PC-9 (cell line): ENCODE results near the gene ANKRD34B.

Source experiments
- EZH2 ChIP-seq: fragments of 200-600 bp; sonication (generic); IDR thresholded peaks from 2 replicates; pipeline ENCODE4 v1.8.0; 2017; ENCODE audit warnings: antibody characterized with exemption, low read depth
- TF ChIP-seq, protein P1 (sequence below): fragments of 200-600 bp; sonication (generic); conservative IDR thresholded peaks from 2 replicates; pipeline ENCODE4 v1.6.1; 2017; ENCODE audit warnings: mixed run types, antibody characterized with exemption, mild to moderate bottlenecking, moderate library complexity

DNA sequence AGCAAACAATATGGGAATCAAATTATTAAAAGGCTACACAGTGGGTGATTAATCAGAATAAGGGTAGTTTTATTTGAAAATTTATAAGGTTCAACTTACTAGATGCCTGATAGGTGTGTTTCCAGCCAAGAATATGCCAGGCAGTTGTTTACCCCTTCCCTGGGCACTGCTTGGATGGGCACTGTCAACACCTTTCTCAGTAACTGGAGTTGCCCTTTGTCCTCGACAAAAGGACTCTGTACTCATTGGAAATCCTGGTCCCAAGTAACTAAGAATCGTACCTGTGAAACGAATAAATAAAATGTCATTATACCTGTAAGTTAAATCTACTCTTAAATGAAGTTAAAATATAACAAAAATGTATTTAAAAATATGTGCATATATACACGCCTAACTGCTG lies 15.0 kb downstream of the ANKRD34B start:
- TF ChIP-seq, protein P1, sequence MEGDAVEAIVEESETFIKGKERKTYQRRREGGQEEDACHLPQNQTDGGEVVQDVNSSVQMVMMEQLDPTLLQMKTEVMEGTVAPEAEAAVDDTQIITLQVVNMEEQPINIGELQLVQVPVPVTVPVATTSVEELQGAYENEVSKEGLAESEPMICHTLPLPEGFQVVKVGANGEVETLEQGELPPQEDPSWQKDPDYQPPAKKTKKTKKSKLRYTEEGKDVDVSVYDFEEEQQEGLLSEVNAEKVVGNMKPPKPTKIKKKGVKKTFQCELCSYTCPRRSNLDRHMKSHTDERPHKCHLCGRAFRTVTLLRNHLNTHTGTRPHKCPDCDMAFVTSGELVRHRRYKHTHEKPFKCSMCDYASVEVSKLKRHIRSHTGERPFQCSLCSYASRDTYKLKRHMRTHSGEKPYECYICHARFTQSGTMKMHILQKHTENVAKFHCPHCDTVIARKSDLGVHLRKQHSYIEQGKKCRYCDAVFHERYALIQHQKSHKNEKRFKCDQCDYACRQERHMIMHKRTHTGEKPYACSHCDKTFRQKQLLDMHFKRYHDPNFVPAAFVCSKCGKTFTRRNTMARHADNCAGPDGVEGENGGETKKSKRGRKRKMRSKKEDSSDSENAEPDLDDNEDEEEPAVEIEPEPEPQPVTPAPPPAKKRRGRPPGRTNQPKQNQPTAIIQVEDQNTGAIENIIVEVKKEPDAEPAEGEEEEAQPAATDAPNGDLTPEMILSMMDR: no peak
- no peak for TF ChIP-seq EZH2
